ENCODE results near the gene DPYD.

- TF ChIP-seq CTCF (IDR thresholded peaks at IDR 0.05; ENCODE audit: insufficient read depth, low read length, poor library complexity, severe bottlenecking) (no peak), EZH2phosphoT487 (conservative IDR thresholded peaks at IDR 0.05; ENCODE audit: low read length) (no peak)
These were observed 19.7 kb downstream of the DPYD start for GRCh38 chr1:97901017-97901658.

Measured in SU-DHL-6 (cell line).